Upper lobe of right lung (tissue), 1 donor: ENCODE measurements around the gene RGS11. TPM values are rescaled to one million over a fixed set of nuclear protein-coding genes. Genes with fewer than 3 reads are reported as not detected.

Experiments
- ATAC-seq: fragments of 200-7000 bp; cut with Tn5 transposase; one replicate; pipeline ENCODE4 v1.9.1; 2020; ENCODE audit warnings: mild to moderate bottlenecking, moderate library complexity
- DNase-seq: peaks from one replicate; pipeline ENCODE4 v3.0.0-alpha.2; 2020
- H3K27ac ChIP-seq: fragments of 200-600 bp; one replicate; pipeline ENCODE4 v1.8.0; 2022
- H3K27me3 ChIP-seq: fragments of 200-600 bp; one replicate; pipeline ENCODE4 v1.8.0; 2022; ENCODE audit warnings: mild to moderate bottlenecking
- H3K36me3 ChIP-seq: fragments of 200-600 bp; one replicate; pipeline ENCODE4 v1.8.0; 2022
- H3K4me1 ChIP-seq: fragments of 200-600 bp; one replicate; pipeline ENCODE4 v1.8.0; 2022
- H3K4me3 ChIP-seq: fragments of 200-600 bp; one replicate; pipeline ENCODE4 v1.8.0; 2022; ENCODE audit warnings: mild to moderate bottlenecking
- H3K9me3 ChIP-seq: fragments of 200-600 bp; one replicate; pipeline ENCODE4 v1.8.0; 2022
- CTCF ChIP-seq: fragments of 200-600 bp; IDR thresholded peaks from one replicate; pipeline ENCODE4 v1.8.0; 2022; ENCODE audit warnings: antibody characterized with exemption
- intact Hi-C: fragments of 100-400 bp; cut with DNase I; formaldehyde crosslinking; loops from one replicate; pipeline ENCODE4 v1.11.0; 2022
- total RNA-seq: library from RNA; stranded (reverse); fragmentation: NEBNext Ultra II Directional; extraction: Animal tissue kit (Norgen Biotek cat#: 25700); gene quantifications from one replicate; pipeline ENCODE4 v1.2.1, GENCODE V29; 2021
- donor health status: DM: no; HTN: yes; CAD: no; lungs with severe emphysema.

The RGS11 gene
- total RNA-seq, 1 donor from 2014 or later: 7.8 TPM

DNA sequence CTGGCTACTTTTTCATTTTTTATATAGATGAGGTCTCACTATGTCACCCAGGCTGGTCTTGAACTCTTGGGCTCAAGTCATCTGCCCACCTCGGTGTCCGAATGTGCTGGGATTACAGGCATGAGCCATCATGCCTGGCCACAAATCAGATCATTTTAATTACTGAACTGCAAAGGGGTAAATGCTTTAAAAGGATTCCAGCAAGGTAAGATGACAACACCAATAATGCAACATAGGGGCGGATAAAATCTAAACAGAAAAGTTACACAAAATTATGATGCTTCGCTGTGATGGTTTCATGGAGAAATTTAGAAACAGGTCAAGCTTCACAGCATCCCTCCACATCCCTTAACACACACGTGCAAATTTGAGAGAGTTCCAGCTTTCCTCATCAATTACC lies 44.5 kb upstream of the RGS11 start:
- TF ChIP-seq CTCF: no peak
- no peak overlapping the region for H3K4me3 ChIP-seq
- no peaks in the 10 kb centered on the region for H3K9me3 ChIP-seq
- no peak overlapping the region for H3K27ac ChIP-seq
- DNase-seq: no peak
- intact Hi-C loops: no loop called here
- H3K36me3 ChIP-seq: no peaks in the 10 kb centered on the region
- ATAC-seq: no peak
- H3K27me3 ChIP-seq: no peaks in the 10 kb centered on the region
- H3K4me1 ChIP-seq: peaks cover 7% of the 10 kb centered on the region

- Histone ChIP-seq H3K27me3 (no peaks in the 10 kb centered on the region), H3K4me3 (no peak overlapping the region), H3K9me3 (no peaks in the 10 kb centered on the region), H3K4me1 (no peaks in the 10 kb centered on the region), H3K27ac (no peak overlapping the region), H3K36me3 (peaks cover 9% of the 10 kb centered on the region)
- DNase-seq (no peak), ATAC-seq (no peak)
- TF ChIP-seq CTCF: no peak
- intact Hi-C loops: no loop called here
These were observed 42.9 kb upstream of the RGS11 start for GRCh38 chr16:318628-319027.

GRCh38 chr16:317583-317982 lies 41.8 kb upstream of the RGS11 start:
- intact Hi-C loops: no loop called here
- no peak for TF ChIP-seq CTCF
- no peak for ATAC-seq
- no peak for DNase-seq
- Histone ChIP-seq H3K36me3 (peaks cover 20% of the 10 kb centered on the region), H3K4me3 (no peak overlapping the region), H3K9me3 (no peaks in the 10 kb centered on the region), H3K27me3 (no peaks in the 10 kb centered on the region), H3K4me1 (no peaks in the 10 kb centered on the region), H3K27ac (no peak overlapping the region)

DNA sequence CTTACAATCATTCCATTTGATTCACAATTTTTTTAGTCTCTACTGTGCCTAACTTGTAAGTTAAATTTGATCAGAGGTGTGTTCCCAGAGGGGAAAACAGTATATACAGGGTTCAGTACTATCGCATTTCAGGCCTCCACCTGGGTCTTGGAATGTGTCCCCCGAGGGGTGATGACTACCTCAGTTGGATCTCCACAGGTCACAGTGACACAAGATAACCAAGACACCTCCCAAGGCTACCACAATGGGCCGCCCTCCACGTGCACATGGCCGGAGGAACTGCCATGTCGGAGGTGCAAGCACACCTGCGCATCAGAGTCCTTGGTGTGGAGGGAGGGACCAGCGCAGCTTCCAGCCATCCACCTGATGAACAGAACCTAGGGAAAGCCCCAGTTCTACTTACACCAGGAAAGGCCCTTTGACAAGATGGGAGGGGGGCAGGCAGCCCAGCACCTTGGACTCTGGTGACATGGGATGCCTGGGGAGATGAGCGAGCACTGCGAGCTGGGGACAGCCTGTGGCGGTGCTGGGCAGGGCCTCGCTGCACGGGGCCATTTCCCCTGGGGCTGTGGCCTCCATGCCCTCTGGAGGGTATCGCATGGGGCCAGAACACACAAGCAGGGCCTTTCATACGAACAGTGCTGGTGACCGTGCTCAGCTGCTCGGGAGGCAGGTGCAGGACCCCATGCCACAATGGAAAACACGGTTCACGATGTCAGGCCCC lies 41.2 kb upstream of the RGS11 start:
- H3K4me3 ChIP-seq: no peak overlapping the region
- intact Hi-C loops: no loop called here
- ATAC-seq (no peak), DNase-seq (no peak)
- TF ChIP-seq CTCF: no peak
- H3K27ac ChIP-seq: no peak overlapping the region
- H3K4me1 ChIP-seq: no peaks in the 10 kb centered on the region
- no peaks in the 10 kb centered on the region for H3K27me3 ChIP-seq
- peaks cover 27% of the 10 kb centered on the region for H3K36me3 ChIP-seq
- H3K9me3 ChIP-seq: no peaks in the 10 kb centered on the region

DNA sequence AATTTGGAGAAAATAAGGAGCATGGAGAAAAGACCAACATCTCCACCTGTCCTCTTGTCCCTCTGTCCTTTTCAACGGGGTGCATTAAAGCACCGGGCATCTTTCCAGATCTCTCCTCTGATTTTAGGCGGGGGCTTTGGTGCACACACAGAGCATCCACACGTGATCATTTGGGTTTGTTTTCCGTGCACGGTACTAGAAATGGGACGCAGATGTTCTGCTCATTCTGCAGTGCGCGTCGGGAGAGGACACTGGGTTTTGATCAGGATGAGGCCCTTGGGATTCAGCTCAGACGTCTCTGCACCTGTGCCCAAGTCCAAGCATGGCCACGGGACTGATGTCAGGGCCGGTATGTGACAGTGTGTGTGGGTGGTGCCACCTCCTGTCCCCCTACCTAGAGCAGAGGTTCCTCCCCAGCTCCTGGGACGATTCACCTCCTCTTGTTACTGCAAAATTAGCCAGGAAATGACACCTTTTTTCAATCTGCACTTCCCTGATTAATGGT lies 39.1 kb upstream of the RGS11 start:
- Histone ChIP-seq H3K4me1 (no peaks in the 10 kb centered on the region), H3K4me3 (no peak overlapping the region), H3K36me3 (peaks cover 30% of the 10 kb centered on the region), H3K27me3 (no peaks in the 10 kb centered on the region), H3K9me3 (no peaks in the 10 kb centered on the region), H3K27ac (no peak overlapping the region)
- no peak for TF ChIP-seq CTCF
- ATAC-seq: no peak
- DNase-seq: no peak
- intact Hi-C loops: no loop called here
